Measurements from ENCODE around the gene HHAT.

GRCh38 chr1:210506689-210507088 is 178.0 kb downstream of the HHAT start:
- no peak for TF ChIP-seq CTCF (IDR thresholded peaks at IDR 0.05 in 4 of 5, conservative IDR thresholded peaks at IDR 0.05 in 1 of 5)
- TF ChIP-seq POLR2A (IDR thresholded peaks at IDR 0.05), result no peak

Measured in gastrocnemius medialis (tissue), 4 donors.